A549 (cell line): ENCODE measurements around the gene NTF3. TPM values are rescaled to one million over a fixed set of nuclear protein-coding genes. Genes with fewer than 3 reads are reported as not detected.

ENCODE experiments used
- ATAC-seq, 2 experiments: fragments of 200-7000 bp in 1 of 2; fragments of >200 bp in 1 of 2; cut with Nextera tagmentation in 1 of 2; cut with Tn5 transposase in 1 of 2; 3 replicates each; pipeline versions ENCODE4 v1.8.0 to v1.9.1; 2018 to 2020; ENCODE audit warnings: mild to moderate bottlenecking in 1 of 2, moderate library complexity in 1 of 2
- CTCF ChIA-PET: fragments of 300-600 bp; sonication (Branson Sonifier 250); formaldehyde crosslinking; extraction: SDS; loops from one replicate; lab custom pipeline; 2021; ENCODE audit warnings: antibody characterized with exemption, inconsistent platforms; lab: Yijun Ruan, JAX
- POLR2A ChIA-PET: fragments of 350-600 bp; formaldehyde crosslinking; extraction: SDS; loops from one replicate; lab custom pipeline; 2021; ENCODE audit warnings: antibody characterized with exemption, inconsistent platforms; lab: Yijun Ruan, JAX
- DNase-seq, 2 experiments: peaks; one replicate each; pipeline versions ENCODE4 v3.0.0 to v3.0.0-alpha.2; 2011 to 2016; ENCODE audit warnings: low read depth in 1 of 2, low spot score in 1 of 2
- FAIRE-seq: peaks from 2 replicates; lab custom pipeline; 2011; peaks lifted over from hg19 to GRCh38; lab: Jason Lieb, UNC
- H3K27ac ChIP-seq, 2 experiments: fragments of >200 bp; sonication (Bioruptor Twin); formaldehyde crosslinking; 3 replicates each; pipeline ENCODE4 v1.5.1; 2016 to 2017
- H3K4me1 ChIP-seq: fragments of >200 bp; sonication (Bioruptor Twin); formaldehyde crosslinking; 3 replicates; pipeline ENCODE4 v1.6.1; 2016
- H3K4me2 ChIP-seq: fragments of >200 bp; sonication (Bioruptor Twin); formaldehyde crosslinking; 3 replicates; pipeline ENCODE4 v1.6.1; 2016
- H3K4me3 ChIP-seq: fragments of >200 bp; sonication (Bioruptor Twin); formaldehyde crosslinking; 3 replicates; pipeline ENCODE4 v1.5.1; 2016
- H3K9me3 ChIP-seq: fragments of >200 bp; sonication (Bioruptor Twin); formaldehyde crosslinking; 3 replicates; pipeline ENCODE4 v1.6.1; 2016
- BCL3 ChIP-seq: fragments of >200 bp; sonication (Bioruptor Twin); formaldehyde crosslinking; IDR thresholded peaks from 3 replicates; pipeline ENCODE4 v1.6.1; 2016
- CEBPB ChIP-seq, 2 experiments: fragments of >200 bp in 1 of 2; sonication (Bioruptor Twin) in 1 of 2; formaldehyde crosslinking in 1 of 2; IDR thresholded peaks; 2 replicates each; pipeline ENCODE4 v1.6.1; 2012 to 2016
- CHD4 ChIP-seq: fragments of 200-600 bp; sonication (generic); IDR thresholded peaks from 2 replicates; pipeline ENCODE4 v1.6.1; 2016; ENCODE audit warnings: antibody characterized with exemption, mild to moderate bottlenecking, borderline replicate concordance
- EHF ChIP-seq: fragments of 250-450 bp; sonication (Bioruptor Pico); IDR thresholded peaks from 2 replicates; pipeline ENCODE4 v1.5.0; 2020; ENCODE audit warnings: mild to moderate bottlenecking
- FOXS1 ChIP-seq: fragments of 250-450 bp; sonication (Bioruptor Pico); IDR thresholded peaks from 2 replicates; pipeline ENCODE4 v1.5.0; 2020; ENCODE audit warnings: mild to moderate bottlenecking, moderate library complexity
- HDAC2 ChIP-seq: fragments of 200-600 bp; sonication (generic); IDR thresholded peaks from 2 replicates; pipeline ENCODE4 v1.6.1; 2016
- HEYL ChIP-seq: fragments of 250-450 bp; sonication (Bioruptor Pico); IDR thresholded peaks from 2 replicates; pipeline ENCODE4 v1.8.0; 2021; ENCODE audit warnings: mild to moderate bottlenecking, moderate library complexity
- HMGXB4 ChIP-seq: fragments of 250-450 bp; sonication (Bioruptor Pico); IDR thresholded peaks from 2 replicates; pipeline ENCODE4 v1.5.0; 2021; ENCODE audit warnings: mild to moderate bottlenecking, moderate library complexity, borderline replicate concordance
- HOXB13 ChIP-seq: fragments of 250-450 bp; sonication (Bioruptor Pico); IDR thresholded peaks from 2 replicates; pipeline ENCODE4 v1.5.0; 2020; ENCODE audit warnings: low read depth, mild to moderate bottlenecking, moderate library complexity
- JUNB ChIP-seq: fragments of >200 bp; sonication (Bioruptor Twin); formaldehyde crosslinking; IDR thresholded peaks from 2 replicates; pipeline ENCODE4 v1.6.1; 2016
- MAFK ChIP-seq: fragments of 450-650 bp; IDR thresholded peaks from 2 replicates; pipeline ENCODE4 v1.6.1; 2014; ENCODE audit not compliant: partially characterized antibody
- POLR2A ChIP-seq: IDR thresholded peaks from 2 replicates; pipeline ENCODE4 v1.6.1; 2012; ENCODE audit warnings: mild to moderate bottlenecking, low read length
- REST ChIP-seq: fragments of 200-600 bp; sonication (generic); IDR thresholded peaks from 2 replicates; pipeline ENCODE4 v1.6.1; 2016; ENCODE audit warnings: antibody characterized with exemption, mild to moderate bottlenecking, moderate library complexity
- ZC3H11A ChIP-seq: fragments of 450-650 bp; IDR thresholded peaks from 2 replicates; pipeline ENCODE4 v1.6.1; 2014; ENCODE audit warnings: antibody characterized with exemption, mild to moderate bottlenecking
- ZSCAN20 ChIP-seq: fragments of 250-450 bp; sonication (Bioruptor Pico); IDR thresholded peaks from 2 replicates; pipeline ENCODE4 v1.8.0; 2022; ENCODE audit warnings: mild to moderate bottlenecking, moderate library complexity
- WGBS: methylation state at CpG from one replicate; pipeline ENCODE4 v1.1.6; 2017; ENCODE audit errors: missing lambda C conversion rate; 5-methylcytosine and 5-hydroxymethylcytosine counted together
- polyA plus RNA-seq, 4 experiments: library from polyadenylated mRNA; depleted of rRNA in 3 of 4; stranded (reverse); fragments of >200 nt; fragmentation: RNase III in 1 of 4; extraction: RNeasy Plus Mini Kit Qiagen cat#74134 plus additional on column Dnase treatment in 1 of 4; gene quantifications; 2 replicates in 3 of 4; 3 replicates in 1 of 4; pipeline ENCODE4 v1.2.3, GENCODE V29; 2011 to 2017

The NTF3 gene
- polyA plus RNA-seq, 2 of the 4 experiments (the other 2 are of a cell fraction), result not detected

- DNase-seq (no peak), ATAC-seq (no peak), FAIRE-seq (no peak)
- Histone ChIP-seq H3K27ac (no peak overlapping the region), H3K4me2 (no peak overlapping the region), H3K4me3 (no peak overlapping the region), H3K4me1 (no peaks in the 10 kb centered on the region), H3K9me3 (no peaks in the 10 kb centered on the region)
- ChIA-PET POLR2A (no interaction called here), CTCF (interaction anchor here (0.9 kb wide), 1 partner anchor 14 kb away, joined by 3 read pairs; no protein-coding TSS in a partner anchor)
- 50% methylated on average over 12 of the region's 12 CpGs for WGBS
- no peak for TF ChIP-seq CHD4
- TF ChIP-seq MAFK, result no peak
- TF ChIP-seq HMGXB4 (CRISPR knock-in tag), result no peak
- no peak for TF ChIP-seq POLR2A
Observed at GRCh38 chr12:5524116-5524768, 92.3 kb downstream of the NTF3 start.

- no peak for FAIRE-seq
- peak in 1 of 2 experiments; percentile 30; a peak in 1 of 6 replicates for ATAC-seq
- no peak for DNase-seq
- Histone ChIP-seq H3K4me2 (no peak overlapping the region), H3K9me3 (no peaks in the 10 kb centered on the region), H3K27ac (no peak overlapping the region), H3K4me3 (no peak overlapping the region), H3K4me1 (no peaks in the 10 kb centered on the region)
- CTCF ChIA-PET, result interaction anchor here (0.6 kb wide), 1 partner anchor 73 kb away, joined by 4 read pairs; no protein-coding TSS in a partner anchor
- WGBS, result 35% methylated on average over 13 of the region's 15 CpGs
- POLR2A ChIA-PET, result no interaction called here
- TF ChIP-seq HEYL (CRISPR knock-in tag) (no peak), HDAC2 (no peak), EHF (CRISPR knock-in tag) (no peak), ZC3H11A (no peak), HOXB13 (no peak), REST (no peak), HMGXB4 (CRISPR knock-in tag) (no peak), BCL3 (no peak), ZSCAN20 (CRISPR knock-in tag) (no peak), FOXS1 (no peak), CEBPB (IDR thresholded peaks at IDR 0.05) (no peak), JUNB (no peak)
Observed at GRCh38 chr12:5524769-5525436, 93.0 kb downstream of the NTF3 start.
